AG04449 (cell line): ENCODE results near the gene ST3GAL4.

Experiments used
- CTCF ChIA-PET: fragments of 350-600 bp; formaldehyde crosslinking; extraction: SDS; loops from one replicate; lab custom pipeline; 2021; ENCODE audit warnings: antibody characterized with exemption; lab: Yijun Ruan, JAX
- POLR2A ChIA-PET: fragments of 400-600, 350-600 bp; formaldehyde crosslinking; extraction: SDS; loops from one replicate; lab custom pipeline; 2020; ENCODE audit warnings: antibody characterized with exemption, inconsistent platforms; lab: Yijun Ruan, JAX
- DNase-seq: peaks from one replicate; pipeline ENCODE4 v3.0.0-alpha.2; 2010; ENCODE audit warnings: low read depth, low spot score
- H3K4me3 ChIP-seq: 2 replicates; pipeline ENCODE4 v1.5.1; 2011; ENCODE audit warnings: low read depth, mild to moderate bottlenecking, control low read depth, low read length
- CTCF ChIP-seq: IDR thresholded peaks from one replicate; pipeline ENCODE4 v1.5.1; 2011; ENCODE audit warnings: mild to moderate bottlenecking, moderate library complexity, low read length, control low read depth, inconsistent platforms; ENCODE audit not compliant: insufficient read depth; ENCODE audit errors: missing control alignments

ST3GAL4 gene

DNA sequence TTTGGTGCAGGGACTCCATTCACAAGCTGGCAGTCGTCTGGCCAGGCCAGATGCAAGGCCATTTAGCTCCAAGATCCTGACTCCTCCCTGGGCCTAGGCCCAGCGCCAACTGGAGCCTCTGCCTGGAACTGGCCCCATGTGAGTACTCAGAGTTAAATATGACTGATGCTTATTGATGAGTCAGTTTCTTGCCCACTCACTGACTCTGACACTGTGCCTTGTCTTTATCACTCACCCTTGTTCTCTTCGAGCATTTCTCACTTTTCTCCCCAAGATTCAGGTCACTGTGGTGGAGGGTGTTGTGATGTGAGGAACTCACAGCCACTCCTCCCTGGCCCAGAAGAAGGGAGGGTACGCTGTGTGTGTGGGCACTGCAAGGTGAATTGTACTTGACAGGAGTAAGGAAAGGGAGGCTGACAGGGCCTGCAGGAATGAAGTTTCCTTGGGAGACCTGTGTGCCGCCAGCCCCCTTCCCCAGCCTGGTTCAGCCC lies 23.2 kb upstream of the ST3GAL4 start:
- ChIA-PET CTCF (interaction anchor here (2.1 kb wide), 1 partner anchor 21 kb away, joined by 6 read pairs; no protein-coding TSS in a partner anchor), POLR2A (interaction anchor here (1.0 kb wide), 1 partner anchor 14 kb away, joined by 8 read pairs; no protein-coding TSS in a partner anchor)
- H3K4me3 ChIP-seq = no peak overlapping the region
- no peak for TF ChIP-seq CTCF
- peak; percentile 57 for DNase-seq

DNA sequence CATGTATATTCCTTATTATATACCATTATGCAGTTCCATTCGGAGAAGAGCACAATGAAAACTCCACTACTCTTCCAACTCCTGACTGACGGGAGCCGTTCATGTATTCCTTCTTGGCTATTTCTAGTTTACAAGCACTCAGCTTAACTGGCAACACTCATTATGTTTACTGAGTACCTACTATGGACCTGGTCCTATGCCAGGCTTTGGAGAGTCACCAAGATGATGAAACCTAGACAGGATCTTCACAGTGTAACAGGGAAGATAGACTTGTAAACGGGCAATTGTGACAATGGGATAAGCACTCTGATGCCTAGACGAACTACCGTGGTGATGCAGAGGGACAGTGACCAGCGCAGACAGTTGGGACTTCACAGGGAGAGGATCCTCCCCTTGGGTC lies 22.3 kb upstream of the ST3GAL4 start:
- DNase-seq = no peak
- no peak for TF ChIP-seq CTCF
- ChIA-PET CTCF (interaction anchor here (2.1 kb wide), 1 partner anchor 22 kb away, joined by 6 read pairs; no protein-coding TSS in a partner anchor), POLR2A (no interaction called here)
- no peak overlapping the region for H3K4me3 ChIP-seq

GRCh38 chr11:126334659-126335462 lies 20.6 kb upstream of the ST3GAL4 start:
- DNase-seq = no peak
- CTCF ChIA-PET = interaction anchor here (0.9 to 1.3 kb wide), 2 partner anchors 15 to 24 kb away, joined by 3 to 6 read pairs; no protein-coding TSS in a partner anchor
- H3K4me3 ChIP-seq = no peak overlapping the region
- no peak for TF ChIP-seq CTCF
- POLR2A ChIA-PET = interaction anchor here (0.6 to 0.7 kb wide), 2 partner anchors 11 to 14 kb away, joined by 3 read pairs; no protein-coding TSS in a partner anchor

GRCh38 chr11:126335463-126335760 lies 20.1 kb upstream of the ST3GAL4 start:
- no peak for DNase-seq
- CTCF ChIA-PET = interaction anchor here (0.9 to 1.3 kb wide), 2 partner anchors 16 to 25 kb away, joined by 3 to 6 read pairs; no protein-coding TSS in a partner anchor
- POLR2A ChIA-PET = no interaction called here
- TF ChIP-seq CTCF = no peak
- H3K4me3 ChIP-seq = no peak overlapping the region

DNA sequence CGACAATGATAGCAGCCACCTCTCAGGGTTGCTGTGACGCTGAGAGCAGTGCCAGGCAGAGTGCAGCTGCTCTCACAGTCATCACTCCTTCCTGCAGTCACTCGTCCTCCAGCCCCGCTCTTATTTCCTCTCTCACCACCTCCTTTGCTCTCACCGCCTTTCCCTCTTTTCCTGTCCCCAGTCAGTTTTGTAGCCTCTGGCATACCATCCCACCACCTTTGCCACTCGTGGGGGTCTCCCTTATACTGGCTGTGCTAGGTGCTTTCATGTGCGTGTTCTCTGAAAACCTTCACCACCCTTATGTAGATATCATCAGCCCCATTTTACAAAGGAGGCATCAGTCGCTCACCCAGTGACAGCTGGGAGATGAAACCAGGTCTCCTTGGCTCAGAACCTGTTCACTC lies 19.3 kb upstream of the ST3GAL4 start:
- POLR2A ChIA-PET = no interaction called here
- no peak overlapping the region for H3K4me3 ChIP-seq
- DNase-seq = no peak
- no peak for TF ChIP-seq CTCF
- CTCF ChIA-PET = no interaction called here

GRCh38 chr11:126336671-126337101 lies 18.8 kb upstream of the ST3GAL4 start:
- no peak for DNase-seq
- POLR2A ChIA-PET = no interaction called here
- no peak for TF ChIP-seq CTCF
- H3K4me3 ChIP-seq = no peak overlapping the region
- CTCF ChIA-PET = interaction anchor here (1.2 kb wide), 1 partner anchor 26 kb away, joined by 3 read pairs; no protein-coding TSS in a partner anchor
